AG08395 (cell line): ENCODE measurements around the gene SNX2.
A peak's percentile ranks its signal among the peaks of the same experiment; 100 is the strongest.

Source experiments
- DNase-seq: peaks from one replicate; pipeline ENCODE4 v3.0.0; 2012; ENCODE audit warnings: mixed read lengths, low spot score

The SNX2 gene

DNA sequence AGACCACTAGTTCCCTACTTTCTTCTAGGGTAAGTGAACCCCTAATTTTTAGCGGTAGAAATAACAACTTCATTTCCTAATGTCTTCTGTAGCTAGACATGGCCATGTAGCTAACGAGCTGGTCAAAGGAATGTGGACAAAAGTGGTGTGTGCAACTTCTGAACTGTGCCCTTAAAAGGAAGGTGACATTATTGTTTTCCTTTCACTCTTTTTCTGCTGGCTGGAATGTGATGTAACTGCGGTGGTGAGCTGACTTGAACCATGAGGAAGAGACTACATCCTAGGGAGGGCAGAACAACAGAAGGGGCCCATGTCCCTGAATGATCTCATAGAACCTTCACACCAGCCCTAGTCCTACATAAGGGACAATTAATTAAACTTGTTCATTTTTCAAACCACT lies 1.3 kb upstream of the SNX2 start:
- DNase-seq: no peak

GRCh38 chr5:122774519-122774860 lies 390 bp upstream of the SNX2 start:
- no peak for DNase-seq

DNA sequence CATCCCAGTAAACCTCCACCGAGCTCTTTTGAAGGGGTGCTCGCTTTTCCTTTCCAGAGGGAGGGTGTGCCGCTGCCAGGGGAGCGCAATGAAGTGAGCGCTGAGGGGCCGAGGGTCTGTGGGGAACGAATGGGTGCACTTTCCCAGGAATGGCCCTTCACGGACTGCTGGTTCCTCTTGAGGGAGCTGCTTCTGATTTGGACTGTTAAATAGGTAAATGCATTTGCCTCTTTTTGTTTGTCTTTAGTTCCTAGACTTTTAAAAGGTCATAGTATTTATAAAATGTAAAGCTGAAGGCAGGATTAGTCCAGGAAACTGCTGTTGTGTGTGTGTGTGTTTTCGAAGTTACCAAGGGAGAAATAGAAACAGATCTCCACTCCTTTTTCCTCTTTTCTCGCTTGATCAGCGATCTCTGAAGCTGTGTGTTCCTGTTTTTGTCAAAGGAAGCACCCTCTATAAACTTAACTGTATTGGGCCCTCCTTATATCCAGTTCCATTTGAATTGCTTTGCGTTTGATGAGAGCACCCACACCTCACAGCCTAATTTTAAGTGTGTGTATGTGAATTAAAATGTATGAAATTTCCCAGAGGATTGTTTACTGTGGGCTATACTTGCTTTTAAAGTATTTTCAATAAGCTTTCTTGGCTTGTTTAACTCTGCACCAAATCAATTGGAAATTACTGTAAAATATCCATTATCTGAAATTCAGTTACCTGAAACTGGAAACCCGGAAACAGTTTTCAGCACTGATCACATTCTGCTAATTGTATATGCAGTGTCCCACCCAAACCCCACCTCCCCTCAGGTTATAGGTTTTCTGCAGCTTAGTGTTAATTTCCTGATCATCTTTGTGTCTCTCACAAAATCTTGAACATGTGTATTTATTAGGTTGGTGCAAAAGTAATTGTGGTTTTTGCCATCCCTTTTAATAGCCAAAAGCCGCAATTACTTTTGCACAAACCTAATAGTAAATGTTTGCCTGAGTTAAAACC lies 966 bp downstream of the SNX2 start:
- DNase-seq: peak; percentile 5

GRCh38 chr5:122778157-122778556 lies 3.3 kb downstream of the SNX2 start:
- no peak for DNase-seq

DNA sequence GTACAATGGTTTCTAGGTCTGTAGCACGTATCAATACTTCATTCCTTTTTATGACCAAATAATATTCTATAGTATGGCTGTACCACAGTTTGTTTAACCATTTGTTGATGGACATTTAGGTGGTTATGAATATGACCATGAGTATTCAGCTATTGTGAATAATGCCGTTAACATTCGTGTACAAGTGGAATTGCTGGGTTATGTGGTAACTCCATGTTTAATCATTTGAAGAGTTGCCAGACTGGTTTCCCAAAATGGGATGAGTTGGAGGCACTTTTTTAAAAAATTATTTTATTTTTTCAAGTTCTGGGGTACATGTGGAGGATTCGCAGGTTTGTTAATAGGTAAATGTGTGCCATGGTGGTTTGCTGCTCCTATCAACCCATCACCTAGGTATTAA lies 4.6 kb downstream of the SNX2 start:
- no peak for DNase-seq

- no peak for DNase-seq
These were observed 5.4 kb downstream of the SNX2 start for GRCh38 chr5:122780296-122780695.

- no peak for DNase-seq
These were observed 6.6 kb downstream of the SNX2 start for GRCh38 chr5:122781465-122781864.

DNA sequence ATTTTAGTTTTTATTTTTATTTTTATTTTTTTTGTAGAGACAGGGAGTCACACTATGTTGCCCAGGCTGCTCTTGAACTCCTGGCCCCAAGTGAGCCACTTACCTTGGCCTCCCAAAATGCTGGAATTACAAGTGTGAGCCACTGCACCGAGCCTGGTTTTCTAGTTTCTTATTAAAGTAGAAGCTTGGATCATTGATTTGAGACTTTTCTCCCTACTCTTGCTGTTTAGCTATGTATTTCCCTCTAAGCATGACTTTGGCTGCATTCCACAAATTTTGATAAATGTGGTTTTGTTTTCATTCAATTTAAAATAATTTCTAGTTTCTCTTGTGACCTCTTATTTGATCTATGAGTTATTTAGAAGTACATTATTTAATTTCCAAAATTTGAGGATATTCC lies 10.4 kb downstream of the SNX2 start:
- no peak for DNase-seq

DNA sequence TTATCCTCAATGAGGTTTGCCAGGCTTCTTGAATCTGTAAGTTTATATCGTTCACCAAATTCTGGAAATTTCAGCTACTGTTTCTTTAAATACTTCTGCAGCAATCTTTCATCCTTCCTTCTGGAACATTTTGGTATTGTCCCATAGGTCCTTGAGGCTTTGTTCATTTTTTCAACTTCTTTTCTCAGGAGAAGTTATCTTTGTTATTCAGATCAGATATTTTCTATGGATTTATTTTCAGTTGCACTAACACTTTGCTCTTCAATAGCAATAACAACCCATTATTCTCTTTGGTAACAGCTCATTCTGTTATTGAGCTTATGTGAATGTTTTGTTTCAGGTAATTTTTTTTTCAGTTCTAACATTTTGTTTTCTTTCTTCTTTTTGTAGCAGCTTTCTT lies 13.5 kb downstream of the SNX2 start:
- no peak for DNase-seq

DNA sequence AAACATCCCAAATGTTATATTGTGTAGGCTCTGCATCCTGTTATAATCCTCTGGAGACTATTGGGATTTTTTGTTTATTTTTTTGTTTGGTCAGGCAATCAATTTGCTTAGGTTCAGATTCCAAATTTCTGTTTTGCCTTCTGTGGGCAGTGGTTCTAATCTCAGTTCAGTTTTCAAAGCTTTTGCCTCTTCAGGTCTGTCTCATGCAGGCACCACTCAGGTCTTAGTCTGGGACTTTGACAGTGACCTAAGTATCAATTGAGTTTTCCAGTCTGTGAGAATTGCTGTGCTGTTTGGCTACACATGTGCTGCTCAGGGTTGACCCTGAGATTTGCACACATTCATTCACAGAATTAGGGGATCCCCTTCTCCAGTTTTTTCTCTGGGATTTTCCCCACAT lies 14.1 kb downstream of the SNX2 start:
- no peak for DNase-seq

GRCh38 chr5:122789461-122790171 lies 14.7 kb downstream of the SNX2 start:
- DNase-seq: no peak

GRCh38 chr5:122790354-122791103 lies 15.6 kb downstream of the SNX2 start:
- DNase-seq: no peak

GRCh38 chr5:122805481-122805880 lies 30.6 kb downstream of the SNX2 start:
- DNase-seq: no peak

GRCh38 chr5:122810405-122810804 lies 35.5 kb downstream of the SNX2 start:
- no peak for DNase-seq

- DNase-seq: no peak
These were observed 40.4 kb downstream of the SNX2 start for GRCh38 chr5:122815218-122815767.

GRCh38 chr5:122816756-122817155 lies 41.9 kb downstream of the SNX2 start:
- no peak for DNase-seq

DNA sequence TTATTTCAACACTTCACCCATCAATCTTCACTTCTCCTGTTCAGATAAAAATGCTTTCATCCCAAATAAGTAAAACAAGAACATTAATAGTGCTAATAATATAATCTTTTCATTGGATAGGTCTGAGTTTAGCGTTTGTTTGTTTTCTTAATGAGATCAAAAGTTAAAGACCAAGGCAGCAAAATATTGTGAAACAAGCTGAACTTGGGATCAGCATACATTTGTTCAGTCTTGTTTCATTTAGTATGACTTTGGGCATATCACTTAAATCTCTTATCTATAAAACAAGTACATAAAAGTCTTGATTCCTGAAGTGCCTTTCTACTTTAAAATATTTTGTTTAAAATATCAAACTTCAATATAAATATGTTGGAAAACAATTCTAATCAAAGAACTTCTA lies 57.1 kb downstream of the SNX2 start:
- DNase-seq: no peak

DNA sequence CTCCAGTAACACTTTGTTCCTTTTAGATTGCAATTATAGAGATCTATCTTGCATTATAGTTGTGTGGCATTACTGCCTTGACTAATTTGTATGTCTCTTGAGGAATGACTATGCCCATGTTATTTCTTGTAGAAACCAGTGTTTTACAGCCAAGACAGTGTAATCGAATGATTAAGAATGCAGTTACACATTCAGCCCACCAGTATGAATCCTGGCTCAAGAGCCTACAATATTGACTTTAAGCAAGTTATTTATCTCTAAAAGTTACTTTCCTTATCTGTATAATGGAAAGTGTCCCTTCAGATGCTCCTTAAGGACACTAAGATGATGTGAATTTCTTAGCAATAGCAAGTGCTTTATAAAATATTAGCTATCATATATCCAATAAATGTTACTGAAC lies 60.8 kb downstream of the SNX2 start:
- DNase-seq: no peak

- no peak for DNase-seq
These were observed 62.1 kb downstream of the SNX2 start for GRCh38 chr5:122836947-122837346.

DNA sequence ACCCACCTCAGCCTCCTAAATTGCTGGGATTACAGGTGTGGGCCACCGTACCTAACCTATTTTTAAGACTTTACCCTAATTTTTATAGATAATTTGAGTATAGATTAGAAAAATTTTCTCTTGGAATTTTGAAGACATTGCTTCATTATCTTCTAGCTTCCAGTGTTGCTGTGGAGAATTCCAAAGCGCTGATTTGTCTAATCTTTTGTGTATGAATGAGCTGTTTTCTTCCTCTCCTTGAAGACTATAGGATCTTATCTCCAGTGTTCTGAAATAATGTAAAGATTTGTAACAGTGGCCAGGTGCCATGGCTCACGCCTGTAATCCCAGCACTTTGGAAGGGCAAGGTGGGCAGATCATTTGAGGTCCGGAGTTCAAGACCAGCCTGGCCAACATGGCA lies 64.9 kb downstream of the SNX2 start:
- DNase-seq: no peak

- no peak for DNase-seq
These were observed 67.2 kb downstream of the SNX2 start for GRCh38 chr5:122842016-122842580.
